HUES64 (cell line): ENCODE measurements around the gene ZMYM4.
"Not testable (repeated sequence)": the region's sequence is repeated elsewhere in the genome, so short reads cannot be mapped to it uniquely, and the experiment has no call there.

Experiments used
- H3K27ac ChIP-seq: 2 replicates; pipeline ENCODE4 v1.7.0; 2013; ENCODE audit warnings: low read depth, low read length, inconsistent platforms
- H3K27me3 ChIP-seq: 2 replicates; pipeline ENCODE4 v1.6.1; 2013; ENCODE audit warnings: mild to moderate bottlenecking, low read length; ENCODE audit not compliant: insufficient read depth
- H3K36me3 ChIP-seq: 2 replicates; pipeline ENCODE4 v1.6.1; 2013; ENCODE audit warnings: mild to moderate bottlenecking, low read length; ENCODE audit not compliant: insufficient read depth
- H3K4me1 ChIP-seq: 2 replicates; pipeline ENCODE4 v1.6.1; 2013; ENCODE audit warnings: mild to moderate bottlenecking, low read length, moderate library complexity; ENCODE audit not compliant: insufficient read depth
- H3K4me3 ChIP-seq: 2 replicates; pipeline ENCODE4 v1.5.1; 2013; ENCODE audit warnings: mild to moderate bottlenecking, low read length, moderate library complexity
- H3K9ac ChIP-seq: 2 replicates; pipeline ENCODE4 v1.6.1; 2013; ENCODE audit warnings: mild to moderate bottlenecking, low read depth, low read length
- H3K9me3 ChIP-seq: 2 replicates; pipeline ENCODE4 v1.6.1; 2013; ENCODE audit warnings: low read depth, low read length; ENCODE audit not compliant: insufficient read depth
- WGBS: fragments of 150-250, 120-280 bp; methylation state at CpG from one replicate; pipeline ENCODE4 v1.1.7; 2013; ENCODE audit warnings: missing lambda C conversion rate; 5-methylcytosine and 5-hydroxymethylcytosine counted together

The ZMYM4 gene

GRCh38 chr1:35377555-35377954 is 109.0 kb downstream of the ZMYM4 start:
- H3K27ac ChIP-seq, result no peak overlapping the region
- no peak overlapping the region for H3K9ac ChIP-seq
- H3K36me3 ChIP-seq, result peaks cover 20% of the 10 kb centered on the region
- no peaks in the 10 kb centered on the region for H3K9me3 ChIP-seq
- H3K4me1 ChIP-seq, result no peaks in the 10 kb centered on the region
- no peak overlapping the region for H3K4me3 ChIP-seq
- H3K27me3 ChIP-seq, result no peaks in the 10 kb centered on the region

- no peaks in the 10 kb centered on the region for H3K4me1 ChIP-seq
- no peaks in the 10 kb centered on the region for H3K9me3 ChIP-seq
- H3K36me3 ChIP-seq, result peaks cover 19% of the 10 kb centered on the region
- H3K27ac ChIP-seq, result no peak overlapping the region
- WGBS, result 93% methylated on average over 15 of the region's 16 CpGs
- H3K27me3 ChIP-seq, result no peaks in the 10 kb centered on the region
- no peak overlapping the region for H3K4me3 ChIP-seq
- no peak overlapping the region for H3K9ac ChIP-seq
Measured at GRCh38 chr1:35379317-35380000, 111.0 kb downstream of the ZMYM4 start.

- peaks cover 22% of the 10 kb centered on the region for H3K36me3 ChIP-seq
- not testable (repeated sequence) for H3K4me1 ChIP-seq, H3K4me3 ChIP-seq, H3K9me3 ChIP-seq, H3K27ac ChIP-seq, H3K9ac ChIP-seq, H3K27me3 ChIP-seq
- WGBS, result 94% methylated on average over 6 of the region's 6 CpGs
Measured at GRCh38 chr1:35380111-35380510, 111.6 kb downstream of the ZMYM4 start.

GRCh38 chr1:35382107-35382506 is 113.6 kb downstream of the ZMYM4 start:
- WGBS, result 100% methylated on average over 1 of the region's 4 CpGs
- Histone ChIP-seq H3K9me3 (no peaks in the 10 kb centered on the region), H3K4me3 (no peak overlapping the region), H3K36me3 (peaks cover 36% of the 10 kb centered on the region), H3K27ac (no peak overlapping the region), H3K4me1 (peaks cover 7% of the 10 kb centered on the region), H3K9ac (no peak overlapping the region), H3K27me3 (no peaks in the 10 kb centered on the region)

GRCh38 chr1:35386290-35386689 is 117.8 kb downstream of the ZMYM4 start:
- Histone ChIP-seq H3K27me3 (no peaks in the 10 kb centered on the region), H3K9me3 (no peaks in the 10 kb centered on the region), H3K27ac (no peak overlapping the region), H3K4me1 (peaks cover 22% of the 10 kb centered on the region), H3K9ac (no peak overlapping the region), H3K4me3 (no peak overlapping the region), H3K36me3 (peaks cover 49% of the 10 kb centered on the region)
- 82% methylated on average over 5 of the region's 7 CpGs for WGBS

- 95% methylated on average over 5 of the region's 6 CpGs for WGBS
- H3K36me3 ChIP-seq, result peaks cover 46% of the 10 kb centered on the region
- no peaks in the 10 kb centered on the region for H3K9me3 ChIP-seq
- no peak overlapping the region for H3K27ac ChIP-seq
- no peaks in the 10 kb centered on the region for H3K27me3 ChIP-seq
- no peak overlapping the region for H3K4me3 ChIP-seq
- peaks cover 26% of the 10 kb centered on the region for H3K4me1 ChIP-seq
- no peak overlapping the region for H3K9ac ChIP-seq
Measured at GRCh38 chr1:35386959-35387358, 118.5 kb downstream of the ZMYM4 start.

GRCh38 chr1:35390600-35391494 is 122.3 kb downstream of the ZMYM4 start:
- Histone ChIP-seq H3K4me3 (no peak overlapping the region; the same call in 1 of the 2 replicates), H3K9me3 (no peaks in the 10 kb centered on the region), H3K36me3 (peaks cover 69% of the 10 kb centered on the region), H3K4me1 (peaks cover 44% of the 10 kb centered on the region), H3K9ac (peak overlapping the region; percentile 51), H3K27ac (peak overlapping the region; percentile 80), H3K27me3 (no peaks in the 10 kb centered on the region)
- 21% methylated on average over 10 of the region's 10 CpGs for WGBS

- Histone ChIP-seq H3K36me3 (peaks cover 72% of the 10 kb centered on the region), H3K4me1 (peaks cover 44% of the 10 kb centered on the region), H3K27ac (peak overlapping the region; percentile 60), H3K27me3 (no peaks in the 10 kb centered on the region), H3K9me3 (no peaks in the 10 kb centered on the region), H3K9ac (no peak overlapping the region), H3K4me3 (no peak overlapping the region)
- 97% methylated on average over 2 of the region's 2 CpGs for WGBS
Measured at GRCh38 chr1:35394386-35394785, 125.9 kb downstream of the ZMYM4 start.

GRCh38 chr1:35398739-35399138 is 130.2 kb downstream of the ZMYM4 start:
- no peaks in the 10 kb centered on the region for H3K9me3 ChIP-seq
- H3K27me3 ChIP-seq, result no peaks in the 10 kb centered on the region
- H3K27ac ChIP-seq, result no peak overlapping the region
- peaks cover 7% of the 10 kb centered on the region for H3K4me1 ChIP-seq
- H3K4me3 ChIP-seq, result no peak overlapping the region
- H3K9ac ChIP-seq, result no peak overlapping the region
- WGBS, result 100% methylated on average over 3 of the region's 3 CpGs
- peaks cover 95% of the 10 kb centered on the region for H3K36me3 ChIP-seq

GRCh38 chr1:35401049-35401448 is 132.5 kb downstream of the ZMYM4 start:
- Histone ChIP-seq H3K4me1 (peaks cover 11% of the 10 kb centered on the region; the same call in 1 of the 2 replicates), H3K9ac (no peak overlapping the region), H3K27ac (no peak overlapping the region), H3K36me3 (peaks cover 95% of the 10 kb centered on the region), H3K9me3 (no peaks in the 10 kb centered on the region), H3K27me3 (no peaks in the 10 kb centered on the region), H3K4me3 (no peak overlapping the region)

- Histone ChIP-seq H3K36me3 (peaks cover 93% of the 10 kb centered on the region), H3K27ac (no peak overlapping the region), H3K27me3 (no peaks in the 10 kb centered on the region), H3K9me3 (peaks cover 12% of the 10 kb centered on the region; the same call in 1 of the 2 replicates), H3K4me1 (peaks cover 14% of the 10 kb centered on the region; the same call in 1 of the 2 replicates), H3K4me3 (no peak overlapping the region), H3K9ac (no peak overlapping the region)
Measured at GRCh38 chr1:35406103-35406502, 137.6 kb downstream of the ZMYM4 start.
